ENCODE measurements around the gene CTU2.

Gene CTU2

DNA sequence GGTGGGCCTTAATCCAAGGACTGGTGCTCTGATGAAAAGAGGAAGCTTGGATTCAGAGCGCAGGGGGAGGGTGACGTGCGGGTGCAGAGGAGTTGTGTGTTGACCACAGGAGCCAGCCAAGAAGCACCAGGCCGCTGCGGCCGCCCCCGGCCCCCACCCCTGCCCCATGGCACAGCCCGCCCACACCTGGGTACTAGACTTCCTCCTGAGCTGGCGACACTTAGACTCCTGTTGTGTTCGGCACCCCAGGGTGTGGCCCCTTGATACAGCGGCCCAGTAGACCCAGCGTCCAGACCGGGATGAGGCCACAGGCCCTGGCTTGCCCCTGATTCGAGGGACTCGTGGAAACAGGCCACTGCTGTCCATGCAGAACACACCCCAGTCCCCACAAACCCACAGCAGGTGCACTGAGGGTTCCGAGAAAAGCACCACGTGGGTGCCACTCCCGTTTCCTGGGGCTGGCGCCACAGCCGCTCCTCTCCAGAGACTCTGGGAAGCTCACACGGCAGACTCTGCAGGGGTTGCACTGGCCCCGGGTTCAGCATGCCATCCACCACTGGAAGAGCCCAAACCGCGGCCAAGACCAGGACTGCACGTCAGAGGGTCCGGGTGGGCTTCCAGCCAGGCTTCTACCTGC lies 14.3 kb upstream of the CTU2 start:
- Histone ChIP-seq H3K9me3 (ENCODE audit: control insufficient read depth in 1 of 2, low read length in 2 of 2) (no peaks in the 10 kb centered on the region), H3K4me3 (ENCODE audit: low read depth in 1 of 2, low read length in 2 of 2) (no peak overlapping the region), H3K36me3 (ENCODE audit: control insufficient read depth in 1 of 2, insufficient read depth in 2 of 2, low read length in 2 of 2) (peaks cover 0 to 16% of the 10 kb centered on the region in 2 donors), H3K4me1 (ENCODE audit: control insufficient read depth in 1 of 2, insufficient read depth in 2 of 2, low read length in 2 of 2) (peaks cover 2 to 5% of the 10 kb centered on the region in 2 donors), H3K27me3 (ENCODE audit: low read depth, low read length) (peaks cover 19% of the 10 kb centered on the region), H3K27ac (ENCODE audit: low read length) (no peak overlapping the region)

GRCh38 chr16:88692861-88693260 lies 13.4 kb upstream of the CTU2 start:
- no peak overlapping the region for H3K27ac ChIP-seq (ENCODE audit: low read length)
- no peak overlapping the region for H3K4me3 ChIP-seq (ENCODE audit: low read depth in 1 of 2, low read length in 2 of 2)
- H3K4me1 ChIP-seq (ENCODE audit: control insufficient read depth in 1 of 2, insufficient read depth in 2 of 2, low read length in 2 of 2), result peaks cover 2 to 4% of the 10 kb centered on the region in 2 donors
- H3K36me3 ChIP-seq (ENCODE audit: control insufficient read depth in 1 of 2, insufficient read depth in 2 of 2, low read length in 2 of 2), result peaks cover 0 to 24% of the 10 kb centered on the region in 2 donors
- peaks cover 19% of the 10 kb centered on the region for H3K27me3 ChIP-seq (ENCODE audit: low read depth, low read length)
- H3K9me3 ChIP-seq (ENCODE audit: control insufficient read depth in 1 of 2, low read length in 2 of 2), result no peaks in the 10 kb centered on the region

DNA sequence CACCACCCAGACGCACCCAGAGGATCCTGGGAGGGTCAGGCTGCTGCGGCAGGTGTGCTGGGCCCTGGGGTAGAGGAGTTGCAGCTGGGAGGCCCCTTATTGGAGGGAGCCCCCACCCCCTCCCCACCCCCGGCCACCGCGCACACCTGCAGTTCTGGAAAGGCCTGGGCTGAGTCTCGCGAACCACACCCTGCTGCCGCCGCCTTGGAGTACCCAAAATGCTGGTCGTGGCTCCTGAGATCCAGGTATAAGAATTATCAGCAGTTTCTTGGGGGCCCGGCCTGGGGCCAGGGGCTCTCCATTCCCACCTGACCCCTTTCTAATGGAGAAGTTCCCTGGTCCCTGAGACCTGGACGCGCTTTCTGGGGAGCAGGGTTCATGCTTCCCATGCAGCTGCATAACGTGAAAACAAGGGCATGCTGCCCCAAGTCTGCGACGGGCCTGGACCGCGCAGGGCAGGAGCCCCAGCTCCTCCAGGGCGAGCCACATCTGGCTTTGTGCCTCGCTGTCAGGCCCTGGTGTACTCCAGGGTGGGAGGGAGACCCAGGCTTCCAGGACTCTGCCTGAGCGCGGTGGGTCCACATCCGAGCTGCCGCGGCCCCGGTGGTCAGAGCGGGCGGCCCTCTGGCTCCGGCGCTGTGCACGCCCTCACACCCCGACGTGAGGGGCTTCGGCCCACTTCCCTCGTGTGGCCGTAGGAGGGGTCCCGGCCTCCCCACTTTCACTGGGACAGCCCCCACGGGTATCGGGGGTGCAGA lies 12.7 kb upstream of the CTU2 start:
- Histone ChIP-seq H3K36me3 (ENCODE audit: control insufficient read depth in 1 of 2, insufficient read depth in 2 of 2, low read length in 2 of 2) (peaks cover 0 to 32% of the 10 kb centered on the region in 2 donors), H3K9me3 (ENCODE audit: control insufficient read depth in 1 of 2, low read length in 2 of 2) (no peaks in the 10 kb centered on the region), H3K4me1 (ENCODE audit: control insufficient read depth in 1 of 2, insufficient read depth in 2 of 2, low read length in 2 of 2) (peaks cover 2 to 4% of the 10 kb centered on the region in 2 donors), H3K4me3 (ENCODE audit: low read depth in 1 of 2, low read length in 2 of 2) (no peak overlapping the region), H3K27me3 (ENCODE audit: low read depth, low read length) (peaks cover 15% of the 10 kb centered on the region), H3K27ac (ENCODE audit: low read length) (no peak overlapping the region)

GRCh38 chr16:88694221-88695087 lies 11.8 kb upstream of the CTU2 start:
- H3K36me3 ChIP-seq (ENCODE audit: control insufficient read depth in 1 of 2, insufficient read depth in 2 of 2, low read length in 2 of 2), result peaks cover 0 to 40% of the 10 kb centered on the region in 2 donors
- peaks cover 2 to 4% of the 10 kb centered on the region in 2 donors for H3K4me1 ChIP-seq (ENCODE audit: control insufficient read depth in 1 of 2, insufficient read depth in 2 of 2, low read length in 2 of 2)
- H3K27ac ChIP-seq (ENCODE audit: low read length), result no peak overlapping the region
- no peak overlapping the region for H3K4me3 ChIP-seq (ENCODE audit: low read depth in 1 of 2, low read length in 2 of 2)
- H3K9me3 ChIP-seq (ENCODE audit: control insufficient read depth in 1 of 2, low read length in 2 of 2), result no peaks in the 10 kb centered on the region
- peaks cover 7% of the 10 kb centered on the region for H3K27me3 ChIP-seq (ENCODE audit: low read depth, low read length)

- Histone ChIP-seq H3K36me3 (ENCODE audit: control insufficient read depth in 1 of 2, insufficient read depth in 2 of 2, low read length in 2 of 2) (peaks cover 0 to 48% of the 10 kb centered on the region in 2 donors), H3K27ac (ENCODE audit: low read length) (no peak overlapping the region), H3K27me3 (ENCODE audit: low read depth, low read length) (peaks cover 7% of the 10 kb centered on the region), H3K4me1 (ENCODE audit: control insufficient read depth in 1 of 2, insufficient read depth in 2 of 2, low read length in 2 of 2) (peaks cover 2 to 10% of the 10 kb centered on the region in 2 donors), H3K4me3 (ENCODE audit: low read depth in 1 of 2, low read length in 2 of 2) (no peak overlapping the region), H3K9me3 (ENCODE audit: control insufficient read depth in 1 of 2, low read length in 2 of 2) (no peaks in the 10 kb centered on the region)
Measured at GRCh38 chr16:88695218-88695617, 11.1 kb upstream of the CTU2 start.

DNA sequence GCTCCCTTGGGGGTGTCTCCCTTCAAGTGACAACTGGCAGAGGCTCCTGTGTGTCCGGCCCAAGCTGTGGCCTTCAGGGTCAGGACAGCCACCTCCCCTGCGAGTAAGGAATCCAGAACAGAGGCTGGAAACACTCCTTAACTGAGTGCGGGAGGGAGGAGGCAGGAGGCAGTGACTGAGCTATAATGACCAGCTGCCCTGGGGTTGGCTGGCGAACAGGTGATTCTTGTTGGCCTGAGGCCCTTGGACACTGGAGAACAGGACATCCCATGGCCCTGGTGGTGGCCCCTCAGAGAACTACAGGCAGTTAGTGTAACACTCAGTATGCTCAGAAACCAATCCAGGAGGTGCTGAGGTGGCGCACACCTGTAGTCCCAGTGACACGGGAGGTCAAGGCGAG lies 10.6 kb upstream of the CTU2 start:
- Histone ChIP-seq H3K36me3 (ENCODE audit: control insufficient read depth in 1 of 2, insufficient read depth in 2 of 2, low read length in 2 of 2) (peaks cover 0 to 53% of the 10 kb centered on the region in 2 donors), H3K9me3 (ENCODE audit: control insufficient read depth in 1 of 2, low read length in 2 of 2) (no peaks in the 10 kb centered on the region), H3K27me3 (ENCODE audit: low read depth, low read length) (peaks cover 4% of the 10 kb centered on the region), H3K27ac (ENCODE audit: low read length) (no peak overlapping the region), H3K4me1 (ENCODE audit: control insufficient read depth in 1 of 2, insufficient read depth in 2 of 2, low read length in 2 of 2) (peaks cover 2 to 15% of the 10 kb centered on the region in 2 donors), H3K4me3 (ENCODE audit: low read depth in 1 of 2, low read length in 2 of 2) (no peak overlapping the region)

GRCh38 chr16:88696441-88696840 lies 9.9 kb upstream of the CTU2 start:
- H3K9me3 ChIP-seq (ENCODE audit: control insufficient read depth in 1 of 2, low read length in 2 of 2), result no peaks in the 10 kb centered on the region
- H3K4me1 ChIP-seq (ENCODE audit: control insufficient read depth in 1 of 2, insufficient read depth in 2 of 2, low read length in 2 of 2), result peaks cover 2 to 19% of the 10 kb centered on the region in 2 donors
- no peak overlapping the region for H3K27ac ChIP-seq (ENCODE audit: low read length)
- no peak overlapping the region for H3K4me3 ChIP-seq (ENCODE audit: low read depth in 1 of 2, low read length in 2 of 2)
- H3K36me3 ChIP-seq (ENCODE audit: control insufficient read depth in 1 of 2, insufficient read depth in 2 of 2, low read length in 2 of 2), result peaks cover 0 to 56% of the 10 kb centered on the region in 2 donors
- no peaks in the 10 kb centered on the region for H3K27me3 ChIP-seq (ENCODE audit: low read depth, low read length)

GRCh38 chr16:88697116-88697830 lies 9.0 kb upstream of the CTU2 start:
- Histone ChIP-seq H3K4me1 (ENCODE audit: control insufficient read depth in 1 of 2, insufficient read depth in 2 of 2, low read length in 2 of 2) (peaks cover under 1 to 23% of the 10 kb centered on the region in 2 donors), H3K27ac (ENCODE audit: low read length) (no peak overlapping the region), H3K27me3 (ENCODE audit: low read depth, low read length) (no peaks in the 10 kb centered on the region), H3K9me3 (ENCODE audit: control insufficient read depth in 1 of 2, low read length in 2 of 2) (no peaks in the 10 kb centered on the region), H3K4me3 (ENCODE audit: low read depth in 1 of 2, low read length in 2 of 2) (no peak overlapping the region), H3K36me3 (ENCODE audit: control insufficient read depth in 1 of 2, insufficient read depth in 2 of 2, low read length in 2 of 2) (peaks cover 0 to 56% of the 10 kb centered on the region in 2 donors)

DNA sequence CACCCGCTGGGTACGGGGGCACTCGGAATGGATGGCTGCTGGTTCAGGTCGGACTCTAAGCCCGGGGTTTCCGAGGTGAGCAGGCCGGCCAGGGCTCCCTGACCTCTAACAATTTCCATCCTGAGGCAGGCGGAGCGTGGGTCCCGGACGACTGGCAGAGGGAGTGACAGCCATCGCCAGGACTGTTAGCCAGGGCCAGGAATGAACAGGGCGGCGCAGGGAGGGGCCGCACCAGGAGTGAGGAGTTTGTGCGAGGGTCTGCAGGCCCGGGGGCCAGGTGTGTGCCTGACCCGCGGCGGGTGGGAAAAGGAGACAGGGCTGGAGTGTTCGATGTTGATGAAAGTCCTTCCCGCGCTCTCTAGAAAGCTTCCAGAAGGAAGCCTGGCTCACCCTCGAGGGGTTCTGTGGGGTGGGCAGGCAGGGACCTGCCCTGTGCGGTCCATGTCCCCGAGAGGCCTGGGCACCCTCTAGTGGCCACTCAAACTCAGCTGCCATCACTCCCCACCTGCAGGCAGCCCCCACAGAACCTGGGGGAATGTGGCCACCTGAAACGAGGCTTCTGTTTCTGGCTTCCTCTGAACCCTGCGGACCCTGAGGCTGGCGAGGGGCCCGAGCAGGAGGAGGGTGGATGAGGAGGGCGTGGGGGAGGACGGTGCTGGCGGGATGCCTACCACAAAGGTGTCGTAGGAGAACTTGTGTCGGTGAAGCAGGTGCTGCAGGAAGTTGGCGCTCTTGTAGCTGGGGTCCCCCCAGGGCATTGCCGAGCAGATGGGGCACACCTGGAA lies 8.3 kb upstream of the CTU2 start:
- Histone ChIP-seq H3K9me3 (ENCODE audit: control insufficient read depth in 1 of 2, low read length in 2 of 2) (no peaks in the 10 kb centered on the region), H3K27me3 (ENCODE audit: low read depth, low read length) (no peaks in the 10 kb centered on the region), H3K27ac (ENCODE audit: low read length) (no peak overlapping the region), H3K4me1 (ENCODE audit: control insufficient read depth in 1 of 2, insufficient read depth in 2 of 2, low read length in 2 of 2) (peaks cover 0 to 28% of the 10 kb centered on the region in 2 donors), H3K4me3 (ENCODE audit: low read depth in 1 of 2, low read length in 2 of 2) (no peak overlapping the region), H3K36me3 (ENCODE audit: control insufficient read depth in 1 of 2, insufficient read depth in 2 of 2, low read length in 2 of 2) (peaks cover 0 to 56% of the 10 kb centered on the region in 2 donors)

DNA sequence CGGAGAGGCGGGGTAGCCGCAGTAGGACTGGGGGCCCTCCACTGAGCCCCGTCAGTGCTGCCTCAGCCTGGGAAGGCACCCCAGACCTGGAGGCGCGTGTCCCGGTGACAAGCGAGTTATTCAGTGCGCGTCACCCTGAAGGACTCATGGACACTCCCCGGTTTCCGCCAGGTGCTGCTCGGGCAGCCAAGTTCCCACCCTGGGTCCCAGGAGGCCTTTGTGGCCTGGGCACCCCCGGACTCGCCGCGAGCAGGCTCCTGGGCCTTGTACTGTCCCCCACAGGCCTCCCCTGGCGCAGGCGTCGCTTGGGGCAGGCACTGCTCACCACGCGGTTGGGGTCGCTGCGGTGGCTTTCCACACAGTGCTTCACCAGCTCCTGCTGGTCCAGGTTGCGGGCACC lies 7.7 kb upstream of the CTU2 start:
- Histone ChIP-seq H3K27ac (ENCODE audit: low read length) (no peak overlapping the region), H3K4me1 (ENCODE audit: control insufficient read depth in 1 of 2, insufficient read depth in 2 of 2, low read length in 2 of 2) (peaks cover 0 to 32% of the 10 kb centered on the region in 2 donors), H3K9me3 (ENCODE audit: control insufficient read depth in 1 of 2, low read length in 2 of 2) (no peaks in the 10 kb centered on the region), H3K36me3 (ENCODE audit: control insufficient read depth in 1 of 2, insufficient read depth in 2 of 2, low read length in 2 of 2) (peaks cover 0 to 56% of the 10 kb centered on the region in 2 donors), H3K4me3 (ENCODE audit: low read depth in 1 of 2, low read length in 2 of 2) (no peak overlapping the region), H3K27me3 (ENCODE audit: low read depth, low read length) (no peaks in the 10 kb centered on the region)
